HG03103 (cell line): ENCODE data around the gene WWC1.
"Not testable (repeated sequence)": the region's sequence is repeated elsewhere in the genome, so short reads cannot be mapped to it uniquely, and the experiment has no call there.

ENCODE experiments used
- ATAC-seq: cut with Tn5 transposase; IDR thresholded peaks from one replicate; pipeline ENCODE4 v1.9.1; 2021; ENCODE audit warnings: low read depth; ENCODE audit not compliant: unreplicated experiment

The WWC1 gene

GRCh38 chr5:168307022-168307421 lies 15.6 kb downstream of the WWC1 start:
- ATAC-seq: no peak

- ATAC-seq: peak; percentile 58
Measured at GRCh38 chr5:168307925-168308584, 16.6 kb downstream of the WWC1 start.

GRCh38 chr5:168308976-168309598 lies 17.6 kb downstream of the WWC1 start:
- ATAC-seq: no peak

DNA sequence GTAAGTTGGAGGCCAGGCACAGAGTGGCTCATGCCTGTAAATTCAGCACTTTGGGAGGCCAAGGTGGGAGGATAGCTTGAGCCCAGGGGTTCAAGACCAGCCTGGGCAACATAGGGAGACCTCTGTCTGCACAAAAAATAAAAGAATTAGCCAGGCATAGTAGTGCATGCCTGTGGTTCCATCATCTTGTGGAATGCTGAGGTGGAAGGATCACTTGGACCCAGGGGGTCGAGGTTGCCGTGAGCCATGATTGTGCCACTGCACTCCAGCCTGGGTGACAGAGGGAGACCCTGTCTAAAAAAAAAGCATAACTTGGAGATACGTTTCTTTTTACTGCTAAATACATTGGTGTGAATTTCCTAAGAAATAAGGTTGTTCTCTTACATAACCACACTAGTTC lies 19.1 kb downstream of the WWC1 start:
- ATAC-seq: not testable (repeated sequence)

DNA sequence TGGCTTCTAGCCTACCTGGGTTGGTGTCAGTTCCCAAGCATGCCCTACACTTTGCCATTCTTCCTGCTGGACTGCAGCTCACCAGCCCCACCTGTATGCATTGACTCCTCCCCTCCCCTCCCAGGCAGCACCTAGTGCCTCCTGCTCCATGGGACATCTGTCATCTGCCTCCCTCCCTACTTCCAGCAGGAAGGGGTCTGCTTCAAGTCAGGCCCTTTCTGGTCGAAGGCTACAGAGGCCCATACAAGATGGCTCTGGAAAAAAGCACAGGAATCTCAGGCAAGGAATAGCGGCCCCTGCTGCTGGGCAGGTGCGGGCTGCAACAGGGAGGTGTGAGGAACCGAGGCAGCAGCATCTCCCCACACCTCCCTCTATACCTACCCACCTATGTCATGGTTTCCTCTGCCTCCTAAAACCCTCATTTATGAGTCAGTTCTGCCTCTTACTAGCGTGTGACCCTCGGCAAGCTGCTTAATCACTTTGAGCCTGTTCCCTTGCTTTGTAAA lies 19.7 kb downstream of the WWC1 start:
- no peak for ATAC-seq

DNA sequence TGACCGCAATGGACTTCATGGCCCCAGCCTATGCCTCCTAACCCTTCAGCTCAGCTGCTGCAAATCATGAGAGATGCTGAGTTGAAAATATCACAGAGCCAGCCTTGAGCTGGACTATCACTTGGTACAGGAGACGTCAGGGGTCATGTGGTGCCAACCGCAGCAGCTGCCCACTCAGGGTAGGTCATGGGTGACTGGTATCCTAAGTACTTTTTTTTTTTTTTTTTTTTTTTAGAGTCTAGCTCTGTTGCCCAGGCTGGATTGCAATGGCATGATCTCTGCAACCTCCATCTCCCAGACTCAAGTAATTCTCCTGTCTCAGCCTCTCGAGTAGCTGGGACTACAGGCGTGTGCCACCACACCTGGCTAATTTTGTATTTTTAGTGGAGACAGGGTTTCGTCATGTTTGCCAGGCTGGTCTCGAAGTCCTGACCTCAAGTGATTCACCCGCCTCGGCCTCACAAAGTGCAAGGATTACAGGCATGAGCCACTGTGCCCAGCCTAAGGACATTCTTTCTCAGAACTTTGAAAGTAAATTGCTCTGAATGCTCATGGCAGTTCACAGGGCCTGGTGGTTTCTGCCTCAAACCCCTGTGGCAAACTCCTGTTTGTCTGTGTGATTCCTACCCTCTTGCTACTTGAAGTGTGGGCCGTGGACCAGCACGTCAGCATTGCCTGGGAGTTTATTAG lies 21.3 kb downstream of the WWC1 start:
- ATAC-seq: no peak

GRCh38 chr5:168313596-168314204 lies 22.3 kb downstream of the WWC1 start:
- ATAC-seq: no peak

DNA sequence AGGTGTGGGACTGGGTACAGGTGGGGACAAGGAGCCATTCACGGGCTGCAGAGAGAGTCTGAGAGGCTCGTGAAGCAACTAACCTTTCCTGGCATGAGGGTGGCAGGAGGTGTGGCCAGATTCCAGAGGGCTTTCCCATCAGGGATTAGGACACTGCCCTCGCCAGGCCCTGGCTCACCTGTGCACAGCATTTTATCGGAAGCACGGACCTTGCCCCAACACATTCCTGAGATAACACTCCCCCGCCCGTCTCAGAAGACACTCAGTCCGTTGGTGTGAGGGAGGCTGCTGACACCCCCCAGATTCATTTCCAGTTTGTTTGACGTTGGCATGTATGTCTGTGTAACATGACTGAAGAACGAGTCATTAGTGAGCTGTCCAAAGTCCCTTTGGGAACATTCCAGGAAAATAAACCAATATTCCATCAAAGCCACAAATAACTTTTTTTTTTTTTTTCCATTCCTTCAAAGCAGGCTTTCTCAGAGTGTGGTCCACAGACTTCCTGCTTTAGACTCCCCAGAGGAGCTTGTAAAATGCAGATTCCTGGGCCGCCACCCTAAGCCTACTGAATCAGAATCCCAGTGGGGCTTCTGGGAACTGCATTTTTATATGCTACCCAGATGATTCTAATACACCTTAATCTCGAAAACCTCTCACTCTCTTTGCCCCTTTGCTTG lies 23.4 kb downstream of the WWC1 start:
- ATAC-seq: no peak

DNA sequence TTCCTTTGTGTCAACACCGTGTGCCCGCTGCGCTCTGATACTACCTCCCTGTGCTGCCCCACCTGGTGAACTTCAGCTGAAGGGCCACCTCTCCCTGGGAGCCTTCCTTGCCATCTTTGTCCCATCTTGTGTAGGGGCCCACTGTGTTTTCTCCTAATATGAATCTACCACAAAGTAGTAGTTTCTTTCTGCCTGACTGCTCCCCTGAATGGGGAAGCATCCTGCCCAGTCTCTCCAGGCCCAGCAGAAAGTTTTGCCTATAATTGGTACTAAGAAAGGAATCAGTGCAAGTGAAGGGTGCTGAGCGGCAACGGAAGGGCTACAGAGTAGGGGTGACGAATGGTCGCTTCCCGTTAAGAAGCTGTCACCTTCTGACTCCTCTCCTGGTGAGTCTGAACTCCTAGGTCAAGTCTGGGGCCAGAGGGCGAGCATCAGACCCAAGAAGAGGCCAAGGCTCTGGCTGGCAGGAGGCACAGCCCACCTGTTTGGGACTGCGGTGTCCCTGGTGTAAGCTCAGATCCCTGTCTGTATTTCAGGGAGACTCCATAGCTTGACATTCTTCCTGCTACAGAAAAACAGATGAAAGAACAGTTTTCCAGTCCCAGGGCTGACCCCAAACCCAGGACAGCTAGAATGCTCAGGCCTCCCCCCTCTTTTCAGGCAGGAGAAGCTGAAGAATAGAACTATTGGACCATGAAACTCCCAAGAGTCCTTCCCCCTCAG lies 24.1 kb downstream of the WWC1 start:
- no peak for ATAC-seq

DNA sequence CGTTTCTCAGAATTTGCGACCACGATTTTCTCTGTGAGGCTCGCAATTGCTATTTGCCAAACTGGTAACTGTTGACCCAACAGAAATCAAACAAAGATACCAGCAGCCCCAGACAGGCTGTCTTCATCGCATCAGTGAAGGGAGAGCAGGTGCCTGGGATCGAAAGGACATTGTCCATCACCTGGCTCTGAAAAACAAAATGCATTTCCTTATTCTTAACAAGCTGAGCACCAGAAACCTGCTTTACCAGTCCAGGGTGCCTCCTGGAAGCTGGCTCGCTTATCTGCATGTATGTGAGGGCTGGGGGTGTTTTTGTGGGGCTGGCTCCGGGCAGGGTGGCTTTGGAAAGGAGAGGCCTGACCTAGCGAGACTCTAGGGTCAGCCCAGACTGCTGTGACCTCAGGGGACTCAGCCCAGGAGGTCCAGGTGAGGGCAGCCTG lies 24.7 kb downstream of the WWC1 start:
- no peak for ATAC-seq

GRCh38 chr5:168317096-168317520 lies 25.7 kb downstream of the WWC1 start:
- no peak for ATAC-seq

- ATAC-seq: no peak
Measured at GRCh38 chr5:168317521-168318147, 26.2 kb downstream of the WWC1 start.

GRCh38 chr5:168318240-168318639 lies 26.8 kb downstream of the WWC1 start:
- no peak for ATAC-seq

DNA sequence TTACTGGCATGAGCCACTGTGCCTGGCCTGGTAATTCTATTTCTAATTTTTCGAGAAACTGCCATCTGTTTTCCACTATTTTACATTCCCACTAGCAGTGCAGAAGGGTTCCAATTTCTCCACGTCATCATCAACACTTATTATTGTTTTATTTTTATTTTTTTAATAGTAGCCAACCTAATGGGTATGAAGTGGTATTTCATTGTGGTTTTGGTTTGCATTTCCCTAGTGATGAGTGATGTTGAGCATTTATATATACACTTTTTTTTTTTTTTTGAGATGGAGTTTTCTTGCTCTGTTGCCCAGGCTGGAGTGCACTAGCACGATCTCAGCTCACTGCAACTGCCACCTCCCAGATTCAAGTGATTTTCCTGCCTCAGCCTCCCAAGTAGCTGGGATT lies 28.3 kb downstream of the WWC1 start:
- ATAC-seq: no peak

- no peak for ATAC-seq
Measured at GRCh38 chr5:168320805-168321204, 29.4 kb downstream of the WWC1 start.

GRCh38 chr5:168324859-168325630 lies 33.6 kb downstream of the WWC1 start:
- ATAC-seq: no peak

DNA sequence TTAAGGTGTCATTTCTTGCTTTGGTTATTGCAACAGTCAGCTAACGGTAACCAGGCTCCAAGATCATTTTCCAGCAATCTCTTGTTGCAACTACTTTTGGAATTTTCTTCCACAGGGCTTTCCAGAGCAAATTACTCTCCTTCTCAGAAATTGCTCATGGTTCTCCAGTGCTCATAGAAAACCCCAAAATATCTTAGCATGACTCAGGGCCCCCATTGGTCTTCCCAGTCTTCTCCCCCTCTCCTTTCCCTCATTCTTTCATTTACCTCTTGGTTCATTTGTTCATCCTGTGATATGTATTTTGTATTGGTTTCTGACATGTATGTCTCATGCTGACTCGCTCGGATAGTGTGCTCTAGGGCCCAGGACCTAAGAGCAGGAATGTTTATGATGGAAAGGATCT lies 35.6 kb downstream of the WWC1 start:
- no peak for ATAC-seq

- ATAC-seq: no peak
Measured at GRCh38 chr5:168327451-168327850, 36.0 kb downstream of the WWC1 start.

DNA sequence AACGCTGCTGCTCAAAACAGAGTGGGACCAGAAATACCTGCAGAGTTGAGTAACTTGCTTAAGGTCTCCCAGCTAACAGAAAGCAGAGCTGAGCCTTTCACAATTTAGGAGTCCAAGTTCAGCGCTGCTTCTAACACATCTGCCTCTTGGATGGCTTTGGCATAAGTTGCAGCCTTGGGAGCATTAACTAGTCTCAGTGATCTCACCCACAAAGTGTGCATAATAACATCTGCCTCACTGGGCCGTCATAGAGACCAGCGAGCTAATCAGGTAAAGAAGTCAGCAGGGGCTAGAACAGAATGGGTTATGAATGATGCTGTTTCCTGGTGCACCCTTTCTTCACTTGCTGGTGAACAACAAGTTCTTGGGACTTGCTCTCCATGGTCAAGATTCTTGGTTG lies 36.5 kb downstream of the WWC1 start:
- no peak for ATAC-seq
